ENCODE data around the gene VIPR2.

DNA sequence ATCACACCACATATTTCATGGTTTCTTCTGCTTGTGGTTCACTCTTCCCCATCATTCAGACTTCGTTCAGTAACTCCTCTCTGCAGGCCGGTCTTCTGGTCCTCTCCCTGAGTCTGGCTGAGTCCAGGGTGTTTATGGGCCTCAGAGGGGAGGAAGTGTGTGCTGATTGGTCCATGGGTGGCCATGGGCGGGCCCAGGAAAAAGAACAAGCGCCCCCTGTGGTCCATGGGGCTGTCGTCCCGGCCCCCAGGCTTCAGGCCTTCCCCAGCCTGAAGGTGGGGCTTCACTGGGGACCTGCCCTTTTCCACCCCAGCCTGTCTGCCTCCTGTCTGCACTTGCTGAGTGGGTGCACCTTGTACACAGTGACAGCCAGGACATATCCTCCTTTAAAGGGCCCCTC is 123.7 kb downstream of the VIPR2 start:
- TF ChIP-seq, protein P1, sequence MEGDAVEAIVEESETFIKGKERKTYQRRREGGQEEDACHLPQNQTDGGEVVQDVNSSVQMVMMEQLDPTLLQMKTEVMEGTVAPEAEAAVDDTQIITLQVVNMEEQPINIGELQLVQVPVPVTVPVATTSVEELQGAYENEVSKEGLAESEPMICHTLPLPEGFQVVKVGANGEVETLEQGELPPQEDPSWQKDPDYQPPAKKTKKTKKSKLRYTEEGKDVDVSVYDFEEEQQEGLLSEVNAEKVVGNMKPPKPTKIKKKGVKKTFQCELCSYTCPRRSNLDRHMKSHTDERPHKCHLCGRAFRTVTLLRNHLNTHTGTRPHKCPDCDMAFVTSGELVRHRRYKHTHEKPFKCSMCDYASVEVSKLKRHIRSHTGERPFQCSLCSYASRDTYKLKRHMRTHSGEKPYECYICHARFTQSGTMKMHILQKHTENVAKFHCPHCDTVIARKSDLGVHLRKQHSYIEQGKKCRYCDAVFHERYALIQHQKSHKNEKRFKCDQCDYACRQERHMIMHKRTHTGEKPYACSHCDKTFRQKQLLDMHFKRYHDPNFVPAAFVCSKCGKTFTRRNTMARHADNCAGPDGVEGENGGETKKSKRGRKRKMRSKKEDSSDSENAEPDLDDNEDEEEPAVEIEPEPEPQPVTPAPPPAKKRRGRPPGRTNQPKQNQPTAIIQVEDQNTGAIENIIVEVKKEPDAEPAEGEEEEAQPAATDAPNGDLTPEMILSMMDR (IDR thresholded peaks at IDR 0.05), result peak; percentile 44
- TF ChIP-seq EZH2phosphoT487 (IDR thresholded peaks at IDR 0.05) (no peak), EZH2 (IDR thresholded peaks at IDR 0.05) (no peak)
